Measurements from ENCODE around the gene CD52. TPM values are rescaled to one million over a fixed set of nuclear protein-coding genes. Genes with fewer than 3 reads are reported as not detected.

CD52 gene
- total RNA-seq, 1 donor from 2014 or later, result 7.3 TPM

DNA sequence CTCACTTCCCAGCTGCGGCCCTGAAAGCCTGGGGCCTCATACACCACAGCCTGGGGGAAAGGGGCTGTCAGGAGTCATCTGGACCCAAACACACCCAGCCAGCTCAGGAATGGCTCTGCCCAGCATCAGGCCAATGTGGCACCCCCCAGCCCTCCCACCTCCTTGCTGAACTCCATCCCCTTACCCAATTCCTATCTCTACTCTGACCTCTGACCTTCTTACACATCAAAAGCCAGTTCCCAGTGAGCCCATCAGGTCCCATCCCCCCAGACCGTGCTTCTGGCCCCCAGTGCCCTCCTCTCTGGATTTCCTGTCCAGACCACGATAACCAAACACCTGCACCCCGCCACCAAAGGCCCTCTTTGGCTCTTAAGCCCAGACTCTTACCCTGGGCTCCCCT, 19.9 kb downstream of the CD52 start:
- peaks cover 29% of the 10 kb centered on the region for H3K4me1 ChIP-seq
- H3K27me3 ChIP-seq, result no peaks in the 10 kb centered on the region
- no peaks in the 10 kb centered on the region for H3K36me3 ChIP-seq
- H3K4me3 Mint-ChIP-seq, result peak overlapping the region; percentile 77
- no peaks in the 10 kb centered on the region for H3K9me3 Mint-ChIP-seq
- H3K4me2 ChIP-seq, result peak overlapping the region; percentile 28
- H3K27ac Mint-ChIP-seq, result no peak overlapping the region
- peaks cover 22% of the 10 kb centered on the region for H3F3A ChIP-seq (ENCODE audit: low read depth)
- no peak for TF ChIP-seq EZH2phosphoT487 (IDR thresholded peaks at IDR 0.05)
- TF ChIP-seq EZH2 (IDR thresholded peaks at IDR 0.05), result no peak
- TF ChIP-seq, protein P1, sequence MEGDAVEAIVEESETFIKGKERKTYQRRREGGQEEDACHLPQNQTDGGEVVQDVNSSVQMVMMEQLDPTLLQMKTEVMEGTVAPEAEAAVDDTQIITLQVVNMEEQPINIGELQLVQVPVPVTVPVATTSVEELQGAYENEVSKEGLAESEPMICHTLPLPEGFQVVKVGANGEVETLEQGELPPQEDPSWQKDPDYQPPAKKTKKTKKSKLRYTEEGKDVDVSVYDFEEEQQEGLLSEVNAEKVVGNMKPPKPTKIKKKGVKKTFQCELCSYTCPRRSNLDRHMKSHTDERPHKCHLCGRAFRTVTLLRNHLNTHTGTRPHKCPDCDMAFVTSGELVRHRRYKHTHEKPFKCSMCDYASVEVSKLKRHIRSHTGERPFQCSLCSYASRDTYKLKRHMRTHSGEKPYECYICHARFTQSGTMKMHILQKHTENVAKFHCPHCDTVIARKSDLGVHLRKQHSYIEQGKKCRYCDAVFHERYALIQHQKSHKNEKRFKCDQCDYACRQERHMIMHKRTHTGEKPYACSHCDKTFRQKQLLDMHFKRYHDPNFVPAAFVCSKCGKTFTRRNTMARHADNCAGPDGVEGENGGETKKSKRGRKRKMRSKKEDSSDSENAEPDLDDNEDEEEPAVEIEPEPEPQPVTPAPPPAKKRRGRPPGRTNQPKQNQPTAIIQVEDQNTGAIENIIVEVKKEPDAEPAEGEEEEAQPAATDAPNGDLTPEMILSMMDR (IDR thresholded peaks at IDR 0.05), result no peak
- peaks cover 43% of the 10 kb centered on the region for H3K4me1 Mint-ChIP-seq
- no peaks in the 10 kb centered on the region for H3K9me3 ChIP-seq (ENCODE audit: low read depth)
- H3K4me3 ChIP-seq, result no peak overlapping the region
- peaks cover 9% of the 10 kb centered on the region for H3K27me3 Mint-ChIP-seq (ENCODE audit: insufficient read depth, low read depth)
- no peak overlapping the region for H3K27ac ChIP-seq
- H4K20me1 ChIP-seq (ENCODE audit: low read depth), result no peaks in the 10 kb centered on the region
- no peak for DNase-seq (ENCODE audit: low spot score)
- peaks cover 10% of the 10 kb centered on the region for H3K79me2 ChIP-seq (ENCODE audit: low read depth)
- H3K9ac ChIP-seq, result no peak overlapping the region
- no peaks in the 10 kb centered on the region for H3K36me3 Mint-ChIP-seq
- no peak overlapping the region for H2AFZ ChIP-seq (replicated peaks)

DNA sequence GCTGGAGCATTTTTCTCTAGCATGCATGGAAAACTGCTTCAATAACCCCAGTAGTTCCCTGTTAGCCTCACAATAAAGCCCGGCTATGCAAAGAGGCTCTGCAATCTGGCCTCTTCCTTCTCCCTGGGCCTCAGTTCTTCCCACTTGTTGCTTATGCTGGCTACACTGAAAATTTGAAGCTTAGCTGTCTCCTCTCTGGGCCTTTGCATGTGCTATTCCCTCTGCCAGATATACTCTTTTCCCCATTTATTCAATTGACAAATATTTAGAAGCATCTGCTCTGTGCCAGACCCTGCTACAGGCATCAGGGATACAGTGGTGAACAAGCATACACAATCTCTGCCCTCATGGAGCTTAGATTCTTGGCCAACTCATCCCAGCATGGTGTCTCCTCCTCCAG, 20.9 kb downstream of the CD52 start:
- Mint-ChIP-seq H3K4me1 (peaks cover 43% of the 10 kb centered on the region), H3K27ac (no peak overlapping the region), H3K4me3 (peak overlapping the region; percentile 12), H3K36me3 (no peaks in the 10 kb centered on the region), H3K9me3 (no peaks in the 10 kb centered on the region), H3K27me3 (ENCODE audit: insufficient read depth, low read depth) (peaks cover 10% of the 10 kb centered on the region)
- H3K36me3 ChIP-seq, result no peaks in the 10 kb centered on the region
- no peak for DNase-seq (ENCODE audit: low spot score)
- no peak overlapping the region for H3K4me3 ChIP-seq
- no peak overlapping the region for H3K4me2 ChIP-seq
- TF ChIP-seq, protein P1 (IDR thresholded peaks at IDR 0.05), result no peak
- TF ChIP-seq EZH2 (IDR thresholded peaks at IDR 0.05) (no peak), EZH2phosphoT487 (IDR thresholded peaks at IDR 0.05) (no peak)
- no peaks in the 10 kb centered on the region for H3K9me3 ChIP-seq (ENCODE audit: low read depth)
- H2AFZ ChIP-seq (replicated peaks), result no peak overlapping the region
- H3F3A ChIP-seq (ENCODE audit: low read depth), result peaks cover 22% of the 10 kb centered on the region
- peaks cover 10% of the 10 kb centered on the region for H3K79me2 ChIP-seq (ENCODE audit: low read depth)
- H3K27me3 ChIP-seq, result no peaks in the 10 kb centered on the region
- peaks cover 29% of the 10 kb centered on the region for H3K4me1 ChIP-seq
- H3K27ac ChIP-seq, result no peak overlapping the region
- no peaks in the 10 kb centered on the region for H4K20me1 ChIP-seq (ENCODE audit: low read depth)
- H3K9ac ChIP-seq, result no peak overlapping the region

DNA sequence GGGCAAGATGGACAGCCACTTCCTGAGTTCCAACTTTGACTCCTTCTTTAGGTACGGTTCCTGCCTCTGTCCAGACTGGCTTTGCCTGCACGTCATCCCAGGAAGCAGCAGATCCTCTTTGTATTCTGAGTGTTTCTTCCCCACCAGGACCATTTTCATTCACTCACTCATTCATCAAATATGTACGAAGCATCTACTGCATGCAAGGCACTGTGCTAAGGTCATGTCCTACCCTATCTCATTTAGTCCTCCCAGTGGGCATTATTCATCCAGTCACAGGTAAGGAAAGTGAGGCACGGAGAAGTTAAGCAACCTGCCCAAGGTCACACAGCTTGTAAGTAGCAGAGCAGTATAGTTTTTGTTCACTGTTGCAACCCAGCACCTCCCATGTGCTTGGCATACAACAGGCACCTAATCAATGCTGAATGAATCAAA, 22.3 kb downstream of the CD52 start:
- Mint-ChIP-seq H3K4me3 (no peak overlapping the region), H3K4me1 (peaks cover 39% of the 10 kb centered on the region)

More for the DNA sequence above, 22.3 kb downstream of the CD52 start:
- TF ChIP-seq EZH2phosphoT487 (IDR thresholded peaks at IDR 0.05), result no peak
- TF ChIP-seq, protein P1 (IDR thresholded peaks at IDR 0.05), result no peak
- Histone ChIP-seq H4K20me1 (ENCODE audit: low read depth) (no peaks in the 10 kb centered on the region), H3K4me2 (no peak overlapping the region), H3K27me3 (no peaks in the 10 kb centered on the region), H3K79me2 (ENCODE audit: low read depth) (peaks cover under 1% of the 10 kb centered on the region), H2AFZ (replicated peaks) (no peak overlapping the region), H3K4me3 (no peak overlapping the region), H3K9me3 (ENCODE audit: low read depth) (no peaks in the 10 kb centered on the region), H3K4me1 (peaks cover 23% of the 10 kb centered on the region), H3F3A (ENCODE audit: low read depth) (peaks cover 22% of the 10 kb centered on the region), H3K27ac (no peak overlapping the region), H3K36me3 (no peaks in the 10 kb centered on the region), H3K9ac (no peak overlapping the region)
- Mint-ChIP-seq H3K9me3 (no peaks in the 10 kb centered on the region), H3K27me3 (ENCODE audit: insufficient read depth, low read depth) (peaks cover 10% of the 10 kb centered on the region), H3K36me3 (no peaks in the 10 kb centered on the region), H3K27ac (peak overlapping the region; percentile 3)
- no peak for DNase-seq (ENCODE audit: low spot score)

Data from neural progenitor cell (in vitro differentiated cells).